ENCODE measurements around the gene KIAA1328. TPM values are rescaled to one million over a fixed set of nuclear protein-coding genes. Genes with fewer than 3 reads are reported as not detected.

Gene KIAA1328
- total RNA-seq, 1 experiment from 2014 or later, result 6.2 TPM

- BruUV-seq (replicated peaks), result no TSS peak
- TF ChIP-seq, protein P1, sequence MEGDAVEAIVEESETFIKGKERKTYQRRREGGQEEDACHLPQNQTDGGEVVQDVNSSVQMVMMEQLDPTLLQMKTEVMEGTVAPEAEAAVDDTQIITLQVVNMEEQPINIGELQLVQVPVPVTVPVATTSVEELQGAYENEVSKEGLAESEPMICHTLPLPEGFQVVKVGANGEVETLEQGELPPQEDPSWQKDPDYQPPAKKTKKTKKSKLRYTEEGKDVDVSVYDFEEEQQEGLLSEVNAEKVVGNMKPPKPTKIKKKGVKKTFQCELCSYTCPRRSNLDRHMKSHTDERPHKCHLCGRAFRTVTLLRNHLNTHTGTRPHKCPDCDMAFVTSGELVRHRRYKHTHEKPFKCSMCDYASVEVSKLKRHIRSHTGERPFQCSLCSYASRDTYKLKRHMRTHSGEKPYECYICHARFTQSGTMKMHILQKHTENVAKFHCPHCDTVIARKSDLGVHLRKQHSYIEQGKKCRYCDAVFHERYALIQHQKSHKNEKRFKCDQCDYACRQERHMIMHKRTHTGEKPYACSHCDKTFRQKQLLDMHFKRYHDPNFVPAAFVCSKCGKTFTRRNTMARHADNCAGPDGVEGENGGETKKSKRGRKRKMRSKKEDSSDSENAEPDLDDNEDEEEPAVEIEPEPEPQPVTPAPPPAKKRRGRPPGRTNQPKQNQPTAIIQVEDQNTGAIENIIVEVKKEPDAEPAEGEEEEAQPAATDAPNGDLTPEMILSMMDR (IDR thresholded peaks at IDR 0.05), result no peak
- TF ChIP-seq TCF7L2 (IDR thresholded peaks at IDR 0.05; ENCODE audit: low read depth, low read length) (no peak), POLR2AphosphoS5 (IDR thresholded peaks at IDR 0.05; ENCODE audit: low read depth, low read length) (no peak), SIN3A (IDR thresholded peaks at IDR 0.05; ENCODE audit: borderline replicate concordance, insufficient read depth, low read depth, low read length) (no peak), REST (IDR thresholded peaks at IDR 0.05; ENCODE audit: insufficient read depth in 1 of 2, low read depth in 2 of 2, low read length in 1 of 2) (no peak)
- ChIA-PET CTCF (no interaction called here), POLR2A (no interaction called here)
- H3K9me3 ChIP-seq (ENCODE audit: control insufficient read depth, insufficient read depth, low read depth, low read length), result no peaks in the 10 kb centered on the region
- DNase-seq (ENCODE audit: low read depth, low spot score), result no peak
- H3K27me3 ChIP-seq (ENCODE audit: control insufficient read depth, insufficient read depth, low read length), result no peaks in the 10 kb centered on the region
- no peak overlapping the region for H3K4me3 ChIP-seq (ENCODE audit: low read depth in 2 of 2, low read length in 2 of 2)
- intact Hi-C loops (cut with micrococcal nuclease; ENCODE audit: unreplicated experiment) (no loop called here), in situ Hi-C loops (cut with HindIII; ENCODE audit: low pct_unique_long_range_greater_than_20kb, low sequenced_read_pairs) (no loop called here)
- H3K4me1 ChIP-seq (ENCODE audit: control insufficient read depth, insufficient read depth, low read length), result no peaks in the 10 kb centered on the region
- ATAC-seq, result no peak
- no peak overlapping the region for H3K27ac ChIP-seq (ENCODE audit: low read length)
- H3K36me3 ChIP-seq (ENCODE audit: control insufficient read depth, insufficient read depth, low read length), result no peaks in the 10 kb centered on the region
Observed at GRCh38 chr18:37254973-37255372, 426.0 kb downstream of the KIAA1328 start.

DNA sequence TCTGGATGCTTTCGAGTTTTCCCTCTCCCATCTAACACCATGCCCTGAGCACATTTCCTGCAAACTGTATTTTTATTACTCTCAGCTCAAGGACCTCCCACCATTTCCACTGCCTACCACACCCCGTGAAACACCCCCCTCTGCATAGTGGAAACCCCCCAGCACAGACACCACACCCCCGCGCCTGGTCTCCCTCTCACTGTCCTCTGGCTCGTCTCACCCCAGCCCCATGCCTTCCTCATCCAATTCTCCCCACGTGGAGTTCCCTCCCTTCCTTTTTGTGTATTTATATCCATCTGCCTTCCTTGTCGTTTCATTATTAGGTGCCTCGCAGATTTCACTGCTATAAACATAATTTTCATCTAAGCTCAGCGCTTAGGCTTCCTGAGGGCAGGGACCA is 429.2 kb downstream of the KIAA1328 start:
- Histone ChIP-seq H3K36me3 (ENCODE audit: control insufficient read depth, insufficient read depth, low read length) (no peaks in the 10 kb centered on the region), H3K9me3 (ENCODE audit: control insufficient read depth, insufficient read depth, low read depth, low read length) (no peaks in the 10 kb centered on the region), H3K4me3 (ENCODE audit: low read depth in 2 of 2, low read length in 2 of 2) (no peak overlapping the region), H3K27me3 (ENCODE audit: control insufficient read depth, insufficient read depth, low read length) (no peaks in the 10 kb centered on the region), H3K4me1 (ENCODE audit: control insufficient read depth, insufficient read depth, low read length) (no peaks in the 10 kb centered on the region), H3K27ac (ENCODE audit: low read length) (no peak overlapping the region)
- in situ Hi-C loops (cut with HindIII; ENCODE audit: low pct_unique_long_range_greater_than_20kb, low sequenced_read_pairs), result no loop called here
- CTCF ChIA-PET, result no interaction called here
- BruUV-seq (replicated peaks), result no TSS peak
- no peak for DNase-seq (ENCODE audit: low read depth, low spot score)
- TF ChIP-seq REST (IDR thresholded peaks at IDR 0.05; ENCODE audit: insufficient read depth in 1 of 2, low read depth in 2 of 2, low read length in 1 of 2) (no peak), SIN3A (IDR thresholded peaks at IDR 0.05; ENCODE audit: borderline replicate concordance, insufficient read depth, low read depth, low read length) (no peak), TCF7L2 (IDR thresholded peaks at IDR 0.05; ENCODE audit: low read depth, low read length) (no peak), POLR2AphosphoS5 (IDR thresholded peaks at IDR 0.05; ENCODE audit: low read depth, low read length) (no peak)
- TF ChIP-seq, protein P1 (IDR thresholded peaks at IDR 0.05), result no peak
- ATAC-seq, result no peak
- intact Hi-C loops (cut with micrococcal nuclease; ENCODE audit: unreplicated experiment), result no loop called here
- POLR2A ChIA-PET, result no interaction called here
